Ovary (tissue), 9 donors: ENCODE data around the gene LTB. TPM values are rescaled to one million over a fixed set of nuclear protein-coding genes. Genes with fewer than 3 reads are reported as not detected.

ENCODE experiments used
- DNase-seq, 5 donors: peaks; one replicate each; pipeline ENCODE4 v3.0.0-alpha.2; 2019 to 2020
- H3K27ac ChIP-seq, 2 donors: fragments of 200-600 bp; one replicate each; pipeline versions ENCODE4 v1.5.1 to v1.8.0; 2019 to 2022
- H3K27me3 ChIP-seq: fragments of 200-600 bp; one replicate; pipeline ENCODE4 v1.8.0; 2022
- H3K36me3 ChIP-seq: fragments of 200-600 bp; sonication (generic); one replicate; pipeline ENCODE4 v1.5.1; 2019
- H3K4me1 ChIP-seq: one replicate; pipeline ENCODE4 v1.8.1; 2013; ENCODE audit warnings: mild to moderate bottlenecking, moderate library complexity; ENCODE audit not compliant: insufficient read depth
- H3K4me3 ChIP-seq: fragments of 200-600 bp; sonication (generic); one replicate; pipeline ENCODE4 v1.5.1; 2017
- H3K9me3 ChIP-seq, 2 donors: fragments of 200-600 bp in 1 of 2; sonication (generic) in 1 of 2; one replicate each; pipeline versions ENCODE4 v1.5.1 to v1.8.1; 2013 to 2019; ENCODE audit warnings: mild to moderate bottlenecking in 1 of 2, moderate library complexity in 1 of 2
- EP300 ChIP-seq: sonication (generic); formaldehyde crosslinking; IDR thresholded peaks from one replicate; pipeline ENCODE4 v1.6.1; 2017; ENCODE audit warnings: antibody characterized with exemption
- POLR2A ChIP-seq: fragments of 450-650 bp; IDR thresholded peaks from one replicate; pipeline ENCODE4 v1.6.1; 2017; ENCODE audit warnings: antibody characterized with exemption, mild to moderate bottlenecking, moderate library complexity
- WGBS, 3 donors: extraction: QIAGEN DNeasy Blood & Tissue Kit in 1 of 3; methylation state at CpG; one replicate each; pipeline versions ENCODE4 v1.1.5 to v1.1.7; 2013 to 2017; 5-methylcytosine and 5-hydroxymethylcytosine counted together
- intact Hi-C, 4 donors: fragments of 100-400 bp; cut with DNase I; formaldehyde crosslinking; loops; one replicate each; pipeline versions ENCODE4 v1.11.0 to v1.15.1; 2022 to 2023
- polyA plus RNA-seq, 2 donors: library from polyadenylated mRNA; stranded (reverse); fragments of 200-250 nt in 1 of 2; fragments of 350-450 nt in 1 of 2; fragmentation: Illumina TruSeq in 1 of 2; extraction: RNeasy Lipid Tissue Mini Kit (QIAGEN cat#74804) in 1 of 2; gene quantifications; one replicate each; pipeline ENCODE4 v1.2.3, GENCODE V29; 2013 to 2014
- total RNA-seq, 7 donors: library from RNA; depleted of rRNA in 2 of 7; stranded (reverse); fragments of >200 nt in 2 of 7; fragmentation: NEBNext Ultra II Directional in 3 of 7; extraction: Animal tissue kit (Norgen Biotek cat#: 25700) in 3 of 7; gene quantifications; one replicate each; pipeline versions ENCODE4 v1.1.0 to v1.2.4, GENCODE V29; 2016 to 2023
- TF ChIP-seq, protein P1 (sequence below), 3 donors: fragments of 450-650 bp in 2 of 3; fragments of 200-600 bp in 1 of 3; IDR thresholded peaks; one replicate each; pipeline versions ENCODE4 v1.5.1 to v1.8.0; 2016 to 2022; ENCODE audit warnings: antibody characterized with exemption in 3 of 3, mild to moderate bottlenecking in 1 of 3
- donor health status: DM: no; HTN: no; CAD: no; lungs with moderate emphysema.
- donor health status: DM: no; HTN: no; CAD: no.
- donor health status: Bipolar disorder and iron deficiency.
- donor health status: DM: yes; HTN: yes; CAD: no.
- donor health status: DM: no; HTN: no; CAD: no.
- donor health status: DM: yes; HTN: yes; CAD: no.

LTB gene
- total and polyA plus RNA-seq, 9 donors = 0.42 to 1.8 (median 0.60) TPM; not detected in 3

DNA sequence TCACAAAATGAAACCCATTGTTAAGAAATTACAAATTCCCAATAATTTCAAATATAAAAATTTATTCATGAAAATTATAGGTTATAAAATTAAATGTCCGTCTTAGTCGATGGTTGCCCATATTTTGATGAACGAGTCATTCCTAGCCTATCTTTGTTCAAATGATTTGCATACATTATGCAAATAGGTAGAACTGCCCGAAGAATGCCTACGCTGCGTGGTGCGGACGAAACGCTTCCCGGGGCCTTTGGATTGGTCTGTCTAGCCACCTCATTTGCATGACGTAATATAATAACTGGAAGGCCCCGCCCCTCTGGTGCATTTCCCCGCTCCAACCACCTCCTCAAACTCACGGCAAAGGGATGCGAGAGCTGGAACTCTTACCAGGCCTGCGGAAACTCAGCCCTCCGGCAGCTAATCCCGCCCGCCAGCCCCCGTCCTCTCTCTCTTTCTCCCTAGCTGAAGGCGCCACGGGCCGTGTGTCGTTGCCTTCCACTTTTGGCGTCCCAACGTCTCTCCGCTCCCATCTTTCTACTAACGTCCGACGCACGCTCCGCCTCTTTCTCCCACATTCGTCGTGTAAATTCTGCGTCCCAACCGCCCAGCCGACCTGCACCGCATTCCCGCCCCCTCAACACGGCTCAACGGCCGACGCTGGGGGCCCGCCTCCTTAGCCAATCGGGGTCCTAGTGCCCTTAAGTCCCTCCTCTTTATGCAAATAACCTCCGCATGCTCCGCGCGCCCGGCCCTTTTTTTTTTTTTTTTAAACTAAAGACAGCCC, 37.8 kb upstream of the LTB start:
- H3K4me1 ChIP-seq = peaks cover 1% of the 10 kb centered on the region
- TF ChIP-seq EP300 (peak; percentile 10), POLR2A (peak; percentile 98)
- TF ChIP-seq, protein P1, sequence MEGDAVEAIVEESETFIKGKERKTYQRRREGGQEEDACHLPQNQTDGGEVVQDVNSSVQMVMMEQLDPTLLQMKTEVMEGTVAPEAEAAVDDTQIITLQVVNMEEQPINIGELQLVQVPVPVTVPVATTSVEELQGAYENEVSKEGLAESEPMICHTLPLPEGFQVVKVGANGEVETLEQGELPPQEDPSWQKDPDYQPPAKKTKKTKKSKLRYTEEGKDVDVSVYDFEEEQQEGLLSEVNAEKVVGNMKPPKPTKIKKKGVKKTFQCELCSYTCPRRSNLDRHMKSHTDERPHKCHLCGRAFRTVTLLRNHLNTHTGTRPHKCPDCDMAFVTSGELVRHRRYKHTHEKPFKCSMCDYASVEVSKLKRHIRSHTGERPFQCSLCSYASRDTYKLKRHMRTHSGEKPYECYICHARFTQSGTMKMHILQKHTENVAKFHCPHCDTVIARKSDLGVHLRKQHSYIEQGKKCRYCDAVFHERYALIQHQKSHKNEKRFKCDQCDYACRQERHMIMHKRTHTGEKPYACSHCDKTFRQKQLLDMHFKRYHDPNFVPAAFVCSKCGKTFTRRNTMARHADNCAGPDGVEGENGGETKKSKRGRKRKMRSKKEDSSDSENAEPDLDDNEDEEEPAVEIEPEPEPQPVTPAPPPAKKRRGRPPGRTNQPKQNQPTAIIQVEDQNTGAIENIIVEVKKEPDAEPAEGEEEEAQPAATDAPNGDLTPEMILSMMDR (IDR thresholded peaks at IDR 0.05) = peak in 1 of 3 donors; percentile 55
- H3K27me3 ChIP-seq = no peaks in the 10 kb centered on the region
- H3K36me3 ChIP-seq = no peaks in the 10 kb centered on the region
- peak; percentile 97 to 98 (median 98) for DNase-seq
- intact Hi-C loops = loop anchor here in 2 of 4 donors (2.0 to 10.0 kb wide), 3 partner anchors 33 to 1653 kb away; partner anchors contain the start of genes ATP6V1G2 (in 1 of the 2), BAG6 (in 1 of the 2), DDX39B (in 1 of the 2) and NFKBIL1 (in 1 of the 2)
- no peaks in the 10 kb centered on the region for H3K9me3 ChIP-seq
- H3K27ac ChIP-seq = peak overlapping the region; percentile 82 to 98
- 0 to 1% (median 0%) methylated on average over 50 of the region's 50 CpGs for WGBS, 3 donors
- peak overlapping the region; percentile 82 for H3K4me3 ChIP-seq

DNA sequence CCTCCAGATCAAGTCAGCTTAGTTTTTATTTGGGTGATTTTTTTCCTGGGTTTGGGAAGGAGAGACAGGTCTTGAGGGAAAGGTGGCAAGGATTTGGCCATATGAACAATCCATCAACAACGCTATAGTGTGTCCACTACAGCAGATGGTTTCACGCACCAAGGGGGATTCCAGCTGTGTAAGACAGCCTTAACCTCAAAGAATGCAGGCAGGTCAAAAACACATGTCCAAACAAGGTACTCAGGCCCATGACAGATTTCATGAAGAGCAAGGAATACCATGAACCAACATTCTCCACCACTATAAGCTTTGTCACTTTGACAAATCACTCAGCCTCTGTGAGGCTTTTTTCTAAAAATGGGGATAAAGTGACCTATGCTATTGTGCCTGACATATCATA, 34.8 kb upstream of the LTB start:
- H3K9me3 ChIP-seq = no peaks in the 10 kb centered on the region
- 87 to 91% (median 88%) methylated on average over 2 of the region's 2 CpGs for WGBS, 3 donors
- no peaks in the 10 kb centered on the region for H3K27me3 ChIP-seq
- no peak for DNase-seq
- no peak overlapping the region for H3K27ac ChIP-seq
- H3K4me3 ChIP-seq = no peak overlapping the region
- intact Hi-C loops = loop anchor here in 1 of 4 donors (10.0 kb wide), 1 partner anchor 72 kb away; the partner anchor contains the start of genes ATP6V1G2, DDX39B and NFKBIL1
- TF ChIP-seq, protein P1 (IDR thresholded peaks at IDR 0.05) = no peak
- no peak for TF ChIP-seq EP300
- TF ChIP-seq POLR2A = no peak
- H3K4me1 ChIP-seq = peaks cover under 1% of the 10 kb centered on the region
- no peaks in the 10 kb centered on the region for H3K36me3 ChIP-seq

DNA sequence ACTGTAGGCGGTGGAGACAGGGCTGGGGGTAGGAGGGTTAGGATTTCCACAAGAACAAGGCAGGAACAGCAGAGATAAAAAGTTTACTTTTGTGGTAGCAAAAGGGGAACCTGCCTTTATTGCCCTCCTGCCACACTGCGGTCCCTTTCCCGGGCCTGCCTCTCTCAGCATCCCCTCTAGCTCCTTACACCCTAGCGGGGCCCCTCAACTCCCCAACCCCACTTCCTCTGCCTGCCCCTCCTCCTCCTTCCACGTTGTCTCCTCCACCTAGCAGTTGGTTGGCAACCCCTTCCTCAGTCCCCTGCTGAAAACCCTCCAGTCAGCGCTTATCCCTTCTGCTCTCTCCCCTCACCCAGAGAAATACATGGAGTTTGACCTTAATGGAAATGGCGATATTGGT, 33.5 kb upstream of the LTB start:
- Histone ChIP-seq H3K27me3 (no peaks in the 10 kb centered on the region), H3K27ac (no peak overlapping the region), H3K36me3 (no peaks in the 10 kb centered on the region), H3K4me1 (no peaks in the 10 kb centered on the region), H3K4me3 (no peak overlapping the region), H3K9me3 (no peaks in the 10 kb centered on the region)
- TF ChIP-seq, protein P1 (IDR thresholded peaks at IDR 0.05) = no peak
- no peak for TF ChIP-seq EP300
- no peak for TF ChIP-seq POLR2A
- intact Hi-C loops = loop anchor here in 1 of 4 donors (10.0 kb wide), 1 partner anchor 71 kb away; the partner anchor contains the start of genes ATP6V1G2, DDX39B and NFKBIL1
- 51 to 63% (median 55%) methylated on average over 7 of the region's 7 CpGs for WGBS, 3 donors
- DNase-seq = no peak

DNA sequence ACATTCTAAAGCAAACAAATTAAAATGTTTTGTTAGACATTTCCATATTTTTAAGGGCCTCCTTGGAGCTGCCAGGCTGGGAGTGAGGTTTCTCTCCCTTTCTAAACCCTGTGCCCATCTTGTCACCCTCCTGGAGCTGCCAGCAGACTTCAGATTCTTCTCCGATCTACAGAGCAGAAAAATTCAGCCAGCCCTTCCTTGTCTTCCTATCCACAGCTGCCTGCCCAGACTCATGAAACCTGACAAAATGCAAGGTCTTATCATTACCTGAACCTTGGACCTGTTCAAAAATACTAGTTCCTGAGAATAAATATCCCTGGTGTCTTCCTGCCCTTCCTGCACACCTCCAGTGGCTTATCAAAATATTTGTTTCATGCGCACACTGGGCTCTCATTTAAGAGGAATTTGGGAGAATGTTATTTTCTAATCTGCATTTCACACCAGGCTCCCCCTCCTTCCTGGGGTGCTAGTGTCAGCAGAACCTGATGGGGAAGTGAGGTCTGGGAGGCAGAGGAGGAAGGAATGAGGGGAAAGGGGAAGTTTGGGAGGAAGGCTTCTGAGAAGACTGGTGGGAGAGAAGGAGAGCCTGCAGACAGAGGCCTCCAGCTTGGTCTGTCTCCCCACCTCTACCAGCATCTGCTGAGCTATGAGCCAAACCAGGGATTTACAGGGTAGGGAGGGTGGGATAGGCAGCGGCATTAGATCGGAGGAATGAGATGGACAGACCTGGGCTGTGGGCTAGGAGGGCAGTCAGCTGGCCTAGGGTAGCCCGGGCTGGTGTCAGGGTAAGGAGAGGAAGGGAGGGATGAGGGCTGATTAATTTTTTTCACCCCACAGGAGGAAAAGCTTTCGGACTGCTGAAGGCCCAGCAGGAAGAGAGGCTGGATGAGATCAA, 32.7 kb upstream of the LTB start, which contains the start of gene AIF1:
TSS of gene AIF1 (plus strand) at position 551 of the 895 bp plus-strand sequence. CDS start at position 647, 96 bp downstream.
- no peaks in the 10 kb centered on the region for H3K27me3 ChIP-seq
- no peak within 1 kb of the TSS for H3K27ac ChIP-seq
- intact Hi-C loops = loop anchor here in 1 of 4 donors (10.0 kb wide), 1 partner anchor 70 kb away; the partner anchor contains the start of genes ATP6V1G2, DDX39B and NFKBIL1
- H3K36me3 ChIP-seq = no peaks in the 10 kb centered on the region
- no peak for DNase-seq
- H3K9me3 ChIP-seq = no peaks in the 10 kb centered on the region
- no peaks in the 10 kb centered on the region for H3K4me1 ChIP-seq
- TF ChIP-seq POLR2A = no peak
- TF ChIP-seq, protein P1 (IDR thresholded peaks at IDR 0.05) = no peak
- no peak for TF ChIP-seq EP300
- no peak within 1 kb of the TSS for H3K4me3 ChIP-seq
- WGBS, 3 donors = 55 to 60% (median 56%) methylated on average over 6 of the region's 6 CpGs
